ENCODE results near the gene GSC2.

Gene GSC2

DNA sequence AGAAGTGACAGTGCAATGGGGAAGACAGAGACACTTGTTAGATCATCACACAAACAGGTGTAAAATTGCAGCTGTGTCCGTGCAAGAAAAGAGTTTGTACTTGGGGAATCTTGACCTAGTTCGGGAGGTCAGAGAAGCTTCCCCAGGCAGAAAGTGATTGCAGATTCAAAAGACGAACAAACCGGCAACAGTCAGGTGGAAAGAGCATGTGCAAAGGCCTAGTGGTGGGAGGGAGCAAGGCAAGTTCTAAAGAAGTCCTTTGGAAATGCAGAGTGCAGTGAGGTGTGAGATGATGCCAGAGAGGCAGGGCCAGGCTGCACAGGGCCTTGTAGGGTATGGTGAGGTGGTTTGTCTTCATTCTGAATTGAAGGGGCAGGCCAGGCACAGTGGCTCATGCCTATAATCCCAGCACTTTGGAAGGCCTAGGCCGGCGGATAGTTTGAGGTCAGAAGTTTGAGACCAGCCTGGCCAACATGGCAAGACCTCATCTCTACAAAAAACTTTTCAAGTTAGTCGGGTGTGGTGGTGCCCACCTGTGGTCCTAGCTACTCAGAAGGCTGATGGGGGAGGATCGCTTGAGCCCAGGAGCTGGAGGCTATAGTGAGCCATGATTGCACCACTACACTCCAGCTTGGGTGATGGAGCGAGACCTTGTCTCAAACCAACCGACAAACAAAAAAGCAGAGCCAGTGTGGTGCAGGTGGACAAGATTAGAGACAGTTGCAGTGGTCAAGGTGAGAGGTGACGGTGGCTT is 3.7 kb downstream of the GSC2 start:
- Histone ChIP-seq H3K36me3 (ENCODE audit: control insufficient read depth, insufficient read depth, low read length) (peaks cover 12% of the 10 kb centered on the region), H3K9ac (ENCODE audit: low read depth, low read length) (no peak overlapping the region), H3K4me3 (ENCODE audit: low read depth, low read length) (no peak overlapping the region), H3K9me3 (ENCODE audit: control insufficient read depth, insufficient read depth, low read length) (peaks cover 2% of the 10 kb centered on the region), H3K4me1 (ENCODE audit: control insufficient read depth, insufficient read depth, low read length) (peaks cover 2% of the 10 kb centered on the region), H3K27me3 (ENCODE audit: control insufficient read depth, insufficient read depth, low read length) (peaks cover 47% of the 10 kb centered on the region)

- H3K27me3 ChIP-seq (ENCODE audit: control insufficient read depth, insufficient read depth, low read length): peaks cover 31% of the 10 kb centered on the region
- H3K36me3 ChIP-seq (ENCODE audit: control insufficient read depth, insufficient read depth, low read length): peaks cover 29% of the 10 kb centered on the region
- H3K4me1 ChIP-seq (ENCODE audit: control insufficient read depth, insufficient read depth, low read length): peaks cover 2% of the 10 kb centered on the region
- peak overlapping the region; percentile 85 for H3K9ac ChIP-seq (ENCODE audit: low read depth, low read length)
- peak overlapping the region; percentile 97 for H3K4me3 ChIP-seq (ENCODE audit: low read depth, low read length)
- no peaks in the 10 kb centered on the region for H3K9me3 ChIP-seq (ENCODE audit: control insufficient read depth, insufficient read depth, low read length)
These were observed 6.1 kb downstream of the GSC2 start for GRCh38 chr22:19143967-19144400.

DNA sequence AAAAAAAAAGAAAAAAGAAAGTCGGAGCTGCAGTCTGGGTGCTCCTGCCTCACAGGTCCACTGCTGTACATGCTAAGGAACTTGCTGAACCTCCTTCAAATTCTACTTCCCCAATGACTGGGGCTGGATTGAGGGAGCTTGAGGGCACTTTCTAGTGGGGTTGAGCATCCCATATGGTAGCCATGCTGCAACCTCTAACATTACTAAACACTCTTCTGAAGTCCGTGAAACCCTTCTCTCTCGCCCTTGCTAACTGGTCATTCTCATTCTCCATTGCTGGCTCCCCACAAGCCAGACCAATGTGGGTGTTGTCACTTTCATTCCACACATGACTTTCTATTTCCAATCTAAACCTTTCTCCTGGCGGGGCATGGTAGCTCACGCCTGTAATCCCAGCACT is 6.9 kb downstream of the GSC2 start:
- peaks cover 32% of the 10 kb centered on the region for H3K36me3 ChIP-seq (ENCODE audit: control insufficient read depth, insufficient read depth, low read length)

DNA sequence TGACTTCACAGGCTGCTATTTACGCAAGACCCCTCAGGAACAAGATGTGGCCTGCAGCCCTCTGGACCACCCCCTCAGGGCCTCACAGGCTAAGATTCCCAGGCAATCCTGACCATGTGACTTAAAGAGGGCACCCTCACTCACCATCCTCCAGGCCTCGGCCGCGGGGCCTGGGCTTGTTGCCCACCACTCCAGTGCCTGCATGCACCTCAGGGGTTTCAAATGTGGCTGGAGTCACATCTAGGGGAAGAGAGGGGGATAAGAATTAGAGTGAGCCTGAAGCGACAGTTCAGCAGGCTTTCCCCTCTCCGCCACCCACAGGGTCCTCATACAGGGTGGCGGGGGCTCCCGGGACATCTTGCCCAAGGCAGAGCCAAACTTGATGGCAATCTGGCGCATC is 7.7 kb downstream of the GSC2 start:
- Histone ChIP-seq H3K9me3 (ENCODE audit: control insufficient read depth, insufficient read depth, low read length) (no peaks in the 10 kb centered on the region), H3K4me3 (ENCODE audit: low read depth, low read length) (no peak overlapping the region), H3K36me3 (ENCODE audit: control insufficient read depth, insufficient read depth, low read length) (peaks cover 38% of the 10 kb centered on the region), H3K27me3 (ENCODE audit: control insufficient read depth, insufficient read depth, low read length) (peaks cover 15% of the 10 kb centered on the region), H3K9ac (ENCODE audit: low read depth, low read length) (no peak overlapping the region), H3K4me1 (ENCODE audit: control insufficient read depth, insufficient read depth, low read length) (no peaks in the 10 kb centered on the region)

More for the DNA sequence above, 6.9 kb downstream of the GSC2 start:
- no peaks in the 10 kb centered on the region for H3K9me3 ChIP-seq (ENCODE audit: control insufficient read depth, insufficient read depth, low read length)
- peaks cover 23% of the 10 kb centered on the region for H3K27me3 ChIP-seq (ENCODE audit: control insufficient read depth, insufficient read depth, low read length)
- no peak overlapping the region for H3K9ac ChIP-seq (ENCODE audit: low read depth, low read length)
- no peak overlapping the region for H3K4me3 ChIP-seq (ENCODE audit: low read depth, low read length)
- H3K4me1 ChIP-seq (ENCODE audit: control insufficient read depth, insufficient read depth, low read length): peaks cover 2% of the 10 kb centered on the region

DNA sequence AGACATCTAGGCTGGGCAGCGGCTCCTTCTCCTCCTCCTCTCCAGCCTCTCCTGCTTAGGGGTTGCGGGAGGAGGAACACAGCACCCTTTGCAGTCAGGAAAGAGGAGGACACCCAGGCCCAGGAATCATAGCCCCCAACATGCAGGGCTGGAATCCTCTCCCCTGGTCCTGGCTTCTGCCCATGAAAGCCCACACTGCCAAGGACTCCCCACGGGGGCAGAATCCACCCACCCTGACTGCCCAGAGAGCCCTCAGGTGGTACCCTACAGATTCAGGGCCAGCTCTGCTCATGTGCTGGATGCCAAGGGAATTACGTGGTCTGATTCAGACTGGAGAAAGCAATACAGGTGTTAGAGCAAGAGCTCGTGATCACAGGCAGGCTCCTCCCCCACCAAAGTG is 10.1 kb downstream of the GSC2 start:
- H3K9ac ChIP-seq (ENCODE audit: low read depth, low read length): no peak overlapping the region
- H3K27me3 ChIP-seq (ENCODE audit: control insufficient read depth, insufficient read depth, low read length): no peaks in the 10 kb centered on the region
- peaks cover 48% of the 10 kb centered on the region for H3K36me3 ChIP-seq (ENCODE audit: control insufficient read depth, insufficient read depth, low read length)

GRCh38 chr22:19139001-19139356 is 11.1 kb downstream of the GSC2 start:
- Histone ChIP-seq H3K4me1 (ENCODE audit: control insufficient read depth, insufficient read depth, low read length) (no peaks in the 10 kb centered on the region), H3K36me3 (ENCODE audit: control insufficient read depth, insufficient read depth, low read length) (peaks cover 57% of the 10 kb centered on the region), H3K9ac (ENCODE audit: low read depth, low read length) (no peak overlapping the region), H3K4me3 (ENCODE audit: low read depth, low read length) (no peak overlapping the region), H3K27me3 (ENCODE audit: control insufficient read depth, insufficient read depth, low read length) (no peaks in the 10 kb centered on the region), H3K9me3 (ENCODE audit: control insufficient read depth, insufficient read depth, low read length) (no peaks in the 10 kb centered on the region)

More for the DNA sequence above, 10.1 kb downstream of the GSC2 start:
- Histone ChIP-seq H3K4me1 (ENCODE audit: control insufficient read depth, insufficient read depth, low read length) (no peaks in the 10 kb centered on the region), H3K4me3 (ENCODE audit: low read depth, low read length) (no peak overlapping the region), H3K9me3 (ENCODE audit: control insufficient read depth, insufficient read depth, low read length) (no peaks in the 10 kb centered on the region)

GRCh38 chr22:19138217-19139000 is 11.7 kb downstream of the GSC2 start:
- no peak overlapping the region for H3K9ac ChIP-seq (ENCODE audit: low read depth, low read length)

GRCh38 chr22:19137384-19138216 is 12.5 kb downstream of the GSC2 start:
- Histone ChIP-seq H3K36me3 (ENCODE audit: control insufficient read depth, insufficient read depth, low read length) (peaks cover 66% of the 10 kb centered on the region), H3K27me3 (ENCODE audit: control insufficient read depth, insufficient read depth, low read length) (no peaks in the 10 kb centered on the region), H3K9ac (ENCODE audit: low read depth, low read length) (no peak overlapping the region), H3K4me3 (ENCODE audit: low read depth, low read length) (no peak overlapping the region), H3K4me1 (ENCODE audit: control insufficient read depth, insufficient read depth, low read length) (no peaks in the 10 kb centered on the region), H3K9me3 (ENCODE audit: control insufficient read depth, insufficient read depth, low read length) (no peaks in the 10 kb centered on the region)

More at GRCh38 chr22:19138217-19139000, 11.7 kb downstream of the GSC2 start:
- H3K9me3 ChIP-seq (ENCODE audit: control insufficient read depth, insufficient read depth, low read length): no peaks in the 10 kb centered on the region
- peaks cover 62% of the 10 kb centered on the region for H3K36me3 ChIP-seq (ENCODE audit: control insufficient read depth, insufficient read depth, low read length)
- no peaks in the 10 kb centered on the region for H3K4me1 ChIP-seq (ENCODE audit: control insufficient read depth, insufficient read depth, low read length)
- H3K27me3 ChIP-seq (ENCODE audit: control insufficient read depth, insufficient read depth, low read length): no peaks in the 10 kb centered on the region
- no peak overlapping the region for H3K4me3 ChIP-seq (ENCODE audit: low read depth, low read length)

DNA sequence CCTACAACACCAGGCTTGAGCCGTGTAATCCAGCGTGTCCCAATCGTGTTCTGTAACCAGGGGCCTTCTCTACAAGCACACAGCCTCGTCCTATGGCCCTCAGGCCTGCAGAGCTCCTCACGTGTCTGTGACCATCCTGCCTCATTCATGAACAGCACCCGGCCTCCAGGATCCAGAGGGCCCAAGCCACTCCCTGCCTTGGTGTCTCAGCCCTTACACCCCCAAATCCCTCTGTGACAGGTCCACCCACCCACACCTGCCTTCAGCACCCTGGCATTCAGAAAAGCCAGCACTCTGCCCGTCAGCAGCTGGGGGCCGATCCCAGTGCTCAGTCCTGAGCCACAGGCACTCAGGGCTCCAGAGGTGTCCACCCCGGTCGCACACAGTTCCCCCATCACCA is 13.2 kb downstream of the GSC2 start:
- no peak overlapping the region for H3K4me3 ChIP-seq (ENCODE audit: low read depth, low read length)
- no peaks in the 10 kb centered on the region for H3K27me3 ChIP-seq (ENCODE audit: control insufficient read depth, insufficient read depth, low read length)
- H3K9me3 ChIP-seq (ENCODE audit: control insufficient read depth, insufficient read depth, low read length): no peaks in the 10 kb centered on the region
- H3K36me3 ChIP-seq (ENCODE audit: control insufficient read depth, insufficient read depth, low read length): peaks cover 63% of the 10 kb centered on the region
- H3K4me1 ChIP-seq (ENCODE audit: control insufficient read depth, insufficient read depth, low read length): no peaks in the 10 kb centered on the region
- no peak overlapping the region for H3K9ac ChIP-seq (ENCODE audit: low read depth, low read length)

DNA sequence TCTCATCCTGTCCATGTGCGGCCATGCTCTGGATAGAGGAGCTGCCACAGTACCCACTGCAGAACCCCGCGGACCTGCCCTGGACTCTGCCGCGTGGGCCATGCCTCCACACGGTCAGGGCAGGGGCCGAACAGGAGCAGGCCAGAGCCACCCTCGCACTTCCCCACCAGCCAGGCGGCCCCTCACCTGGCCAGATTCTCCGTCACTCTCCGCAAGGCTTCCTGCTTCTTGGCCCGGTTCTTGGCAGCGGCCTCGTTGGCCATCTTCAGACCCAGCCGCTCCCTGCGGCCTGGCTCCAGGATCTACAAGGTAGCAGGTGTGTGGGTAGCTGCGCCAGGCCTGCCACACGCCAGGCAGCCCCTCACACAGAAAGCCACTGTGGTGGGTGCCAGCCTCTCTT is 15.2 kb downstream of the GSC2 start:
- H3K4me1 ChIP-seq (ENCODE audit: control insufficient read depth, insufficient read depth, low read length): no peaks in the 10 kb centered on the region
- H3K36me3 ChIP-seq (ENCODE audit: control insufficient read depth, insufficient read depth, low read length): peaks cover 55% of the 10 kb centered on the region
- H3K9me3 ChIP-seq (ENCODE audit: control insufficient read depth, insufficient read depth, low read length): no peaks in the 10 kb centered on the region
- H3K27me3 ChIP-seq (ENCODE audit: control insufficient read depth, insufficient read depth, low read length): no peaks in the 10 kb centered on the region
- H3K9ac ChIP-seq (ENCODE audit: low read depth, low read length): no peak overlapping the region
- H3K4me3 ChIP-seq (ENCODE audit: low read depth, low read length): no peak overlapping the region

- H3K4me1 ChIP-seq (ENCODE audit: control insufficient read depth, insufficient read depth, low read length): no peaks in the 10 kb centered on the region
- peaks cover 50% of the 10 kb centered on the region for H3K36me3 ChIP-seq (ENCODE audit: control insufficient read depth, insufficient read depth, low read length)
- no peaks in the 10 kb centered on the region for H3K27me3 ChIP-seq (ENCODE audit: control insufficient read depth, insufficient read depth, low read length)
- H3K9ac ChIP-seq (ENCODE audit: low read depth, low read length): no peak overlapping the region
- no peaks in the 10 kb centered on the region for H3K9me3 ChIP-seq (ENCODE audit: control insufficient read depth, insufficient read depth, low read length)
- no peak overlapping the region for H3K4me3 ChIP-seq (ENCODE audit: low read depth, low read length)
These were observed 15.8 kb downstream of the GSC2 start for GRCh38 chr22:19134176-19134831.
